HUES48 (cell line): Measurements from ENCODE around the gene ZSWIM9.

ENCODE experiments used
- H3K27ac ChIP-seq: one replicate; pipeline ENCODE4 v1.7.0; 2013; ENCODE audit warnings: low read depth, low read length, inconsistent platforms
- H3K27me3 ChIP-seq: 2 replicates; pipeline ENCODE4 v1.6.1; 2013; ENCODE audit warnings: mild to moderate bottlenecking, low read length; ENCODE audit not compliant: control insufficient read depth, insufficient read depth
- H3K36me3 ChIP-seq: 2 replicates; pipeline ENCODE4 v1.6.1; 2013; ENCODE audit warnings: low read length; ENCODE audit not compliant: control insufficient read depth, insufficient read depth
- H3K4me1 ChIP-seq: 2 replicates; pipeline ENCODE4 v1.6.1; 2013; ENCODE audit warnings: mild to moderate bottlenecking, low read length; ENCODE audit not compliant: control insufficient read depth, insufficient read depth
- H3K4me3 ChIP-seq: 2 replicates; pipeline ENCODE4 v1.5.1; 2013; ENCODE audit warnings: mild to moderate bottlenecking, low read depth, low read length
- H3K9ac ChIP-seq: 2 replicates; pipeline ENCODE4 v1.6.1; 2013; ENCODE audit warnings: mild to moderate bottlenecking, low read depth, low read length, moderate library complexity
- H3K9me3 ChIP-seq: 2 replicates; pipeline ENCODE4 v1.6.1; 2013; ENCODE audit warnings: low read length; ENCODE audit not compliant: control insufficient read depth, insufficient read depth

ZSWIM9 gene

DNA sequence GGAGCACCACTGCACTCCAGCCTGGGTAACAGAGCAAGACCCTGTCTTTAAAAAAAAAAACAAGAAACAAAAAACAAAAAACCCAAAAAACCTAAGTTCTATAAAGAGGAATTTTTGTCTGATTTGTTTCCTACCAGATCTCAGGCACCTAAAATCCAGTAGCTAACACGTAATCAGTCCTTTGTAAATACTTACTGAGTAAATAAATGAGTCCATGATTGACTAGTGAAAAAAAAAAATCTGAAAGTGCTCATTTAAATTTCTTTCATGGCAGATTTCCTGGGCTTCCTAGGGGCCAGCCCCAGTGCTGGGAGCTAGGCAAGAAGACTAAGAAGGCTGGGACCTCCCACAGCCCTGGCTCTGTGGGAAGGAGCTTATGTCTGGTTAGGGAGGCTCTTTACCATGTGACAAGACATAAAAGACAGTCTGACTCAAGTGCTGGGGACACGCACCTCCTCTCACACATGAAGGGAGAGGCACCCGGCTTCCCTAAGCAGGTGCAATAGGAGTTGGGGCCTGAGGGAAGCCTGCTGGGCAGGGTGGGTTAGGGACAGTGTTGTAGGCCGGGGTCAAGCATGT lies 22.8 kb upstream of the ZSWIM9 start:
- Histone ChIP-seq H3K4me1 (no peaks in the 10 kb centered on the region), H3K27ac (no peak overlapping the region), H3K27me3 (no peaks in the 10 kb centered on the region), H3K9ac (no peak overlapping the region), H3K9me3 (no peaks in the 10 kb centered on the region), H3K4me3 (no peak overlapping the region), H3K36me3 (peaks cover 85% of the 10 kb centered on the region)

DNA sequence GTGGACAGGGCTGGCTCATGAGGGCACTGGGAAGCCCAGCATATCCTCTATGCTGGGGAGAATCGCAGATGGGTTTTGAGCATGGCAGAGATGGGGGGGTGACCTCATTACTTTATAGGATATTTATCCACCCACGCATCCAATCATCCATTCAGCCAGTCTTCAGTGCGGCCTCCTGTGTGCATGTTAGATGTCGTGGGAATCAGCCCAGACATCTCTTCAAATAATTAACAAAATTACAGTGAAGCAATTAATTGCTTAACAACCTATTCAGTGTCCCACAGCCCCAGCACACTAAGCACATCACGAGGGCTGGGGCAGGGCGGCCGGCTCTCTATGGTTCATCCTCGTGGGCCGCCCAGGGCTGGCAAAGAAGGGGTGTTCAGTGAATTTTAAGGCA lies 21.9 kb upstream of the ZSWIM9 start:
- H3K4me1 ChIP-seq: no peaks in the 10 kb centered on the region
- H3K4me3 ChIP-seq: no peak overlapping the region
- no peak overlapping the region for H3K27ac ChIP-seq
- H3K36me3 ChIP-seq: peaks cover 76% of the 10 kb centered on the region
- H3K9me3 ChIP-seq: no peaks in the 10 kb centered on the region
- H3K9ac ChIP-seq: no peak overlapping the region
- H3K27me3 ChIP-seq: no peaks in the 10 kb centered on the region

DNA sequence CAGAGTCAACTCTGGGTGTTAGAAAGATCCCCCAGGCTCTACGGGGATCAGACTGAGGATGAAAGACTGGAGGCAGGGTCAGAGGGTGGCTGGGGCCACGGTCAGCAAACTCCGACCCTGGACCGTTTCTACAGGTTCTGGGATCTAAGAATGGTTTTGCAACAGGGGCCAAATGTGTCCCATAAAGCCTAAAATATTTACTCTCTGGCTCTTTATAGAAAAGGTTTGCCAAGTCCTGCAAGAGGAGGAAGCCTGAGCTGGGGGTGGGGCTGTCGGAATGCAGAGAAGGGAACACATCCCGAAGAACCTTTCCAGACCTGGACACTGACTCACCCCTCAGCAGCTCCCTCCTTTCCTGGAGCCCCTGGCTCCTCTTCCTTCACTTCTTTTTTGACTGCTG lies 21.1 kb upstream of the ZSWIM9 start:
- H3K27me3 ChIP-seq: no peaks in the 10 kb centered on the region
- H3K36me3 ChIP-seq: peaks cover 75% of the 10 kb centered on the region
- H3K9ac ChIP-seq: no peak overlapping the region
- H3K4me1 ChIP-seq: no peaks in the 10 kb centered on the region
- H3K4me3 ChIP-seq: no peak overlapping the region
- H3K9me3 ChIP-seq: no peaks in the 10 kb centered on the region
- no peak overlapping the region for H3K27ac ChIP-seq

DNA sequence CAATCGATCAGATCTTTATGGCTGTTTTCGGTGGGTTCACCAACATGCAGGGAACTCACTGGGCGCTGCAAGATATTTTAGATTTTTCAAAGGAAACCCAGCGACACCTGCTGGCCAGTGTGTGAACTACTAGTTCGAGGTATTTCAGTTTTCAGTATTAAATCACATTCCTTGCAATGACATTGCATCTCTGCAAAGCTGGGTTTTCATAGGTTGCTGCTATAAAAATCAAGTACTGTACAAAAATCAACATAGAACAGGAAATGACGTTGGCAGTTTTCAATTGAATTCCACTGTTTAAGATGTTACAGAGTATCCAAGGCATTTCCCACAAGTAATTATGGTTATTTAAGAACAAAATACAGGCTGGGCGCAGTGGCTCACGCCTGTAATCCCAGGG lies 17.9 kb upstream of the ZSWIM9 start:
- Histone ChIP-seq H3K9ac (no peak overlapping the region), H3K27ac (peak overlapping the region; percentile 57), H3K4me1 (no peaks in the 10 kb centered on the region), H3K4me3 (no peak overlapping the region), H3K9me3 (no peaks in the 10 kb centered on the region), H3K27me3 (no peaks in the 10 kb centered on the region), H3K36me3 (peaks cover 71% of the 10 kb centered on the region)

GRCh38 chr19:48154003-48154402 lies 16.5 kb upstream of the ZSWIM9 start:
- Histone ChIP-seq H3K27me3 (no peaks in the 10 kb centered on the region), H3K27ac (no peak overlapping the region), H3K4me3 (no peak overlapping the region), H3K4me1 (no peaks in the 10 kb centered on the region), H3K9ac (no peak overlapping the region), H3K9me3 (no peaks in the 10 kb centered on the region), H3K36me3 (peaks cover 72% of the 10 kb centered on the region)

GRCh38 chr19:48158210-48158790 lies 12.2 kb upstream of the ZSWIM9 start:
- Histone ChIP-seq H3K9ac (no peak overlapping the region), H3K4me1 (no peaks in the 10 kb centered on the region), H3K27me3 (no peaks in the 10 kb centered on the region), H3K9me3 (no peaks in the 10 kb centered on the region), H3K27ac (no peak overlapping the region), H3K36me3 (peaks cover 74% of the 10 kb centered on the region), H3K4me3 (no peak overlapping the region)

- Histone ChIP-seq H3K4me3 (no peak overlapping the region), H3K27ac (no peak overlapping the region), H3K9ac (no peak overlapping the region), H3K9me3 (no peaks in the 10 kb centered on the region), H3K4me1 (peaks cover 5% of the 10 kb centered on the region; the same call in 1 of the 2 replicates), H3K36me3 (peaks cover 22% of the 10 kb centered on the region), H3K27me3 (no peaks in the 10 kb centered on the region)
These were observed 1.8 kb upstream of the ZSWIM9 start for GRCh38 chr19:48168689-48169088.

DNA sequence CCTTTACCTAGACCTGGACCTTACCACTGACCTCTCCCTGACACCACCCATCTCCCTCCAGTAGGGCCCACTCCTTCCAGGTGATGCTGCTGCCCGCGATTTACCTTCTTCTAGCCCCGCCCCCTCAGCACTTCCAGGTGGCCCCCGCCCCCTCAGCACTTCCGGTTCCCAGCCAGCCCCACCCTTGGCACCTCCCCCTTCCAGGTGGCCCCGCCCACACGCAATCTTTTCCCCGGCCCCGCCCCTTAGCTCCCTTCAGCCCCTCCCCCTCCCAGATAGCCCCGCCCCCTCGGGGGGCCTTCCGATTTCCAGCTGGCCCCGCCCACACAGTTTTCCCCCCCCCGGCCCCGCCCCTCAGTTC lies 922 bp upstream of the ZSWIM9 start:
- peak overlapping the region; percentile 97 for H3K27ac ChIP-seq
- no peak overlapping the region; the same call in 1 of the 2 replicates for H3K9ac ChIP-seq
- no peaks in the 10 kb centered on the region for H3K27me3 ChIP-seq
- H3K4me1 ChIP-seq: peaks cover 5% of the 10 kb centered on the region; the same call in 1 of the 2 replicates
- no peaks in the 10 kb centered on the region for H3K9me3 ChIP-seq
- H3K4me3 ChIP-seq: peak overlapping the region; percentile 98
- peaks cover 23% of the 10 kb centered on the region for H3K36me3 ChIP-seq

- H3K27ac ChIP-seq: peak overlapping the region; percentile 97
- peak overlapping the region; percentile 71 for H3K9ac ChIP-seq
- H3K4me3 ChIP-seq: peak overlapping the region; percentile 98
- peaks cover 25% of the 10 kb centered on the region for H3K36me3 ChIP-seq
- peaks cover 5% of the 10 kb centered on the region; the same call in 1 of the 2 replicates for H3K4me1 ChIP-seq
- no peaks in the 10 kb centered on the region for H3K9me3 ChIP-seq
- no peaks in the 10 kb centered on the region for H3K27me3 ChIP-seq
These were observed 402 bp downstream of the ZSWIM9 start for GRCh38 chr19:48170817-48171347.

DNA sequence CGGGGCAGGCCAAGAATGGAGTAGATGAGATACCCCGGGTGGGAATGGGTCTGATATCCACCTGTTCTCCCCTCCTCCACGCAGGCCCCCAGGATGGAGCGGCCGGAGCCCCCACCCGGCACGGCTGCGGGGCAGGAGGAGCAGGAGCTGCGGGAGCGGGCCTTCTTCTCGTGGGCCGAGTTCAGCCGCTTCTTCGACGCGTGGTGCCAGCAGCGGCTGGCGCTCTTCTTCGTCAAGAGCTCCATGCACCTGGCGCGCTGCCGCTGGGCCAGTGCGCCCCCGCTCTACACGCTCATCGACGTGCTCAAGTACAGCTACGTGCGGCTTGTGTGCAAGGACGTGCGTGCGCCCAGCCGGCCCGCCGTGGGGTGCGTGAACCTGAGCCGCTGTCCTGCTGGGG lies 1.2 kb downstream of the ZSWIM9 start:
- Histone ChIP-seq H3K4me3 (peak overlapping the region; percentile 98), H3K27ac (no peak overlapping the region), H3K9ac (no peak overlapping the region)

GRCh38 chr19:48174445-48175030 lies 4.1 kb downstream of the ZSWIM9 start:
- peaks cover 25% of the 10 kb centered on the region for H3K36me3 ChIP-seq
- H3K4me3 ChIP-seq: no peak overlapping the region
- no peak overlapping the region for H3K9ac ChIP-seq
- H3K27ac ChIP-seq: no peak overlapping the region
- H3K4me1 ChIP-seq: no peaks in the 10 kb centered on the region; the same call in 1 of the 2 replicates
- H3K27me3 ChIP-seq: no peaks in the 10 kb centered on the region
- H3K9me3 ChIP-seq: no peaks in the 10 kb centered on the region

More for the DNA sequence above, 1.2 kb downstream of the ZSWIM9 start:
- Histone ChIP-seq H3K9me3 (no peaks in the 10 kb centered on the region), H3K4me1 (peaks cover 5% of the 10 kb centered on the region; the same call in 1 of the 2 replicates), H3K36me3 (peaks cover 25% of the 10 kb centered on the region), H3K27me3 (no peaks in the 10 kb centered on the region)
